Posterior cingulate gyrus (tissue), 11 donors: Measurements from ENCODE around the gene BBS7.

Source experiments
- DNase-seq, 10 donors: peaks; one replicate each; pipeline versions ENCODE4 v3.0.0 to v3.0.0-alpha.2; 2020 to 2021; ENCODE audit warnings: mixed read lengths in 3 of 10
- intact Hi-C: fragments of 100-400 bp; cut with DNase I; formaldehyde crosslinking; loops from one replicate; pipeline ENCODE4 v1.15.1; 2023

Gene BBS7, protein sequence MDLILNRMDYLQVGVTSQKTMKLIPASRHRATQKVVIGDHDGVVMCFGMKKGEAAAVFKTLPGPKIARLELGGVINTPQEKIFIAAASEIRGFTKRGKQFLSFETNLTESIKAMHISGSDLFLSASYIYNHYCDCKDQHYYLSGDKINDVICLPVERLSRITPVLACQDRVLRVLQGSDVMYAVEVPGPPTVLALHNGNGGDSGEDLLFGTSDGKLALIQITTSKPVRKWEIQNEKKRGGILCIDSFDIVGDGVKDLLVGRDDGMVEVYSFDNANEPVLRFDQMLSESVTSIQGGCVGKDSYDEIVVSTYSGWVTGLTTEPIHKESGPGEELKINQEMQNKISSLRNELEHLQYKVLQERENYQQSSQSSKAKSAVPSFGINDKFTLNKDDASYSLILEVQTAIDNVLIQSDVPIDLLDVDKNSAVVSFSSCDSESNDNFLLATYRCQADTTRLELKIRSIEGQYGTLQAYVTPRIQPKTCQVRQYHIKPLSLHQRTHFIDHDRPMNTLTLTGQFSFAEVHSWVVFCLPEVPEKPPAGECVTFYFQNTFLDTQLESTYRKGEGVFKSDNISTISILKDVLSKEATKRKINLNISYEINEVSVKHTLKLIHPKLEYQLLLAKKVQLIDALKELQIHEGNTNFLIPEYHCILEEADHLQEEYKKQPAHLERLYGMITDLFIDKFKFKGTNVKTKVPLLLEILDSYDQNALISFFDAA

DNA sequence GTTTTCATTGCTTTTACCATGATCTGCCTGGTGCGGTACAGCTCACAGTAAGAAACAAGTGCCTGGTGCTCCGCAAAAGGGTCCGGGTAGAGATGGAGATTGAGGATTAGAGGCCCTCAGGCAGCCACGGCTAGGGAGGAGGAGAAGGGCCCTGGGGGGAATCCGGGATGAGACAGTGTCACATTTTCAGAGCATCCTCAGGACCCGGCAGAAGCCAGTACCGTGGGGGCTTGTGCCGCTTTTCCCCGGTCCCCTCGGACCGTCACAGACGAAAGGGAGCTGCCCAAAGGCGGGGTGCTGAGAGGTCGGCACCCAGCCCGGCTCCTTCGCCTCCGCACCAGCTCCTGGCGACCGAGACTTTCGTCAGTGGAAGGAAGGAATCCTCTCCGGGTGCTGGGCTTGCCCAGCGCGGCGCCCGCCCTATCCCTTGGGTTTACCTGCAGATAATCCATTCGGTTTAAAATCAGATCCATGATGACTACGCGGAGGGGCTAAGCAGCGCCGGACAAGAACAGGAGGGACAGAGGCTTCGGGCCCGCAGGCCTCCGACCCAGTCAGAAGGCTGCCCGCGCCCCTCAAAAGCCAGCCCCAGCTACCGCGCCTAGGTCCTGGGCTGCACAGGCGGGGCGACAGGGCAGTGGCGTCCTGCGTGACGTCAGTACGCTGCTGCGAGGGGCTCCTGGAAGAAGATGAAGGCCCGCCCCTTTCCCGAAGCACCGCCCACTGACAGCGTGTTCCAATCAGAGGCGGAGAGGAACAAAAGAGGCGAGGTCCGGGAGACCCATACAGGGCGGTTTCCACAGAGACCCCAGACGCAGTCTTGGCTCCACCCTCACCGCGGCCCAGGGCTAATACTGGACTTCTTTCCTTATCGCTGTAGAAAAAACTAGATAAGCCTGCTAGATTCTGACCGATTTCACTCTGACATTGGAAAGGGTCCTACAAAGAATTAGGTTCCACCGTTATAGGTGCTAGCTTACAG, at the start of gene BBS7:
BBS7 (minus strand) TSS at position 634 of the 982 bp plus-strand sequence; CDS start at position 473, 161 bp downstream.
- intact Hi-C loops = no loop called here
- DNase-seq = peak; percentile 95 to 100 (median 98)

DNA sequence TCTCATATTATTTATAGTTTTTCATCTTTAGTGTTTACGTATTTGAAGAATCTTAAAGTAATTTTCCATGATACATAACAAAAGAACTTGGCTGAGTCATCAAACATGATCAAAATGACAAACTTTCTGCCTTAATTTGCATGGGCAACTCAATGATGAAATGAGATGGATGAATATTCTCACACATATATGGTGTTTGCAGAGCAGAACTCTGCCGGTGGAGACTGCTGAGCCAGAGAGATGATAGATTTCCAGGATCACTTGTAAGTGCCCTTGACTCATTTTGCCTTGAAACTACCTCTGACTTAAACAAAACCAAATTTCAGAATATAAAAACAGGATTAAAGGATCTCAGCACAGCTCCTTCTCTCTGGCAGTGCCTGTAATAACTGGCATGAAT, 43.4 kb upstream of the BBS7 start:
- intact Hi-C loops = no loop called here
- DNase-seq = no peak

DNA sequence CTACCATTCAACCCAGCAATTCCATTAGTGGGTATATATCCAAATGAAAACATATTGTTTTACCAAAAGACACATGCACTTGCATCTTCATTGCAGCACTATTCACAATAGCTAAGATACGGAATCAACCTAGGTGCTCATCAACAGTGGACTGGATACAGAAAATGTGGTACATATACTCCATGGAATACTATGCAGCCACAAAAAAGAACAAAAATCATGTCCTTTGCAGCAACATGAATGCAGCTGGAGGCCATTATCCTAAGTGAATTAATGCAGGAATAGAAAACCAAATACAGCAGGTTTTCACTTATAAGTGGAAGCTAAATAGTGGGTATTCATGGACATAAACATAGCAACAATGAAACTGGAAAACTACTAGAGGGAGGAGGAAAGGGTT, 38.1 kb upstream of the BBS7 start:
- DNase-seq = no peak
- intact Hi-C loops = no loop called here

DNA sequence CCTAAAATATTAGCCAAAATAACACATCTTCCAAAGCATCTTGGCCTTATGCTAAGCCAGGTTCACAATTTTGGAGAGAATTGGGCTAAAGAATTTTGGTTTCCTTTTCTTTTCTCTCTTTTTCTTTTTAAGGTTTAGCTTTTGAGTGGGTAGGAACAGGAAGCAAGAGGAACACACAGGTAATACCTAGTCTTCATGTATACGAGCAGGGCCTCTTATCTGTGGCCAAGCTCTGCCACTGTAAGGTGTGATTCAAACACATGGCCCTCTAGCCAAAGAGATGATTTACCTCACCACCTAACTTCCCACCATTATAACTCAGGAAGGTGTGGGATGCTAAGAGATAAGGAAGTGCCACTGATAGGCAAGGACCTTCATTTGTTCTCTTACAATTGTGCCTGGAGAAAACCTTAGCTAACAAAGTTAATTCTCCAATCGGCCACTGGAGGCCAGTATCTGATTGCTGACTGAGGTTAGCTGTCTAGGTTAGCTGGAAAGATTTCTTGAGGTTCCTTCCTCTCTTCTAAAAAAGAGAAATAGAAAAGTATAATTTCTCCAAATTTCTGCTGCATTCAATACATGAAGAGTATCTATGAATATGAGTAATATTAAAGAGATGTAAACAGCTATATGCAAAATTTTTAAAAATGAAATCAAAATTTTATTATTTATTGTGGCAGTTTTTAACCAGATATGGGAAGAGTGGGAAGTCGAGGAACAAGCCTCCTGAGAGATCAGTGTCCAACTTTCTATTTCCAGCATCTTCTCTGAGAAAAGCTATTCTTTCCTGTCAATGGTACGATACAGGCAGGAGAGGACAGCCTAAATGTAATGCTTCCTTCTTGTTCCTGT, 30.1 kb upstream of the BBS7 start:
- intact Hi-C loops = loop anchor here (2.0 kb wide), 1 partner anchor 676 kb away; no protein-coding TSS in a partner anchor
- DNase-seq = peak in 5 of 10 donors; percentile 15 to 47 (median 27)

DNA sequence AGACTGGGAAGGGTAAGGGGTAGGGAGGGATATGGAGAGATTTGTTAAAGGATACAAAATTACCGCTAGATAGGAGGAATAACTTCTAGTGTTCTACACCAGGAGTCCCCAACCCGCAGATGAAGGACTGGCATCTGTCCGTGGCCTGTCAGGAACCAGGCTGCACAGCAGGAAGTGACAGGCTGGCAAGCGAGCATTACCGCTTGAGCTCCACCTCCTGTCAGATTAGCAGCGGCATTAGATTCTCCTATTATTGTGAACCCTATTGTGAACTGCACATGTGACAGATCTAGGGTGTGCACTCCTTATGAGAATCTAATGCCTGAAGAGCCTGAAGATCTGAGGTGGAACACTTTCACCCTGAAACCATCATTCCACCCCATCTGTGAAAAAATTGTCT, 27.9 kb upstream of the BBS7 start:
- intact Hi-C loops = no loop called here
- no peak for DNase-seq

DNA sequence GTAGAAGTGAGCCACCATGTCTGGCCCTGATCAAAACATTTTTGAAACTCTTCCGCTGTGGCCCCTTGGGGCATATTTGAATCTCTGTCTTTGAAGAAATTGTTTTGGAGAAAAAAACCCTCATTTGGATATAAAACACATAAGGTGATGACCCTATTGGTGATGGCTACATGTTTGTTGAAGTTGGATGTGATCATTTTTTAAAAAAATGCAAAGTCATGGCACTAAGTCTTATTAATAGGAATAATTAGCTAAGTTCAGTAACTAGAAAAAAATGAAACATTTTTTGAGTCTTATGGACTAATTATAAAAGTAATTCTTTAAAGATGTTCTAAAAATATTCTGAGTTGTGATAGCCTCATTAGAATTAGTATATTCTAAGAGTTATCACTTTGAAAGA, 17.9 kb upstream of the BBS7 start:
- intact Hi-C loops = no loop called here
- no peak for DNase-seq

DNA sequence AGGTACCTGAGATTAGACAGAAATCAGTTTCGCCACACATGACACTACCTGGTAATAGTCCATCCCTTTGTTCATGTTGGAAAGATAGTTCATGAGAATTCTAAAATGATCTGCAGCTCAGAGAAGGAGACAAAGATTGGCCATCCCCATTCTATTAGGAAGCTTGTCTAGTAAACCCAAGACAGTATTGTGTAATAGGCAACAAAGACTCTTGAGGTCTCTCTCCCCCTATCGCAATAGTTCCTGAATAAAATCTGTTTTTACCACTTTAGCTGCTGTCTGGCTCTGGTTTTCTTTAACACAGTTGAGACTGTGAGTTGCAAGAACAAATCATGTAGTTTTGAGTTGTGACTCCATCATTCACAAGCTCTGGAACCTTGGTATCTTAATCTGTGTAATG, 14.8 kb upstream of the BBS7 start:
- no peak for DNase-seq
- intact Hi-C loops = no loop called here

DNA sequence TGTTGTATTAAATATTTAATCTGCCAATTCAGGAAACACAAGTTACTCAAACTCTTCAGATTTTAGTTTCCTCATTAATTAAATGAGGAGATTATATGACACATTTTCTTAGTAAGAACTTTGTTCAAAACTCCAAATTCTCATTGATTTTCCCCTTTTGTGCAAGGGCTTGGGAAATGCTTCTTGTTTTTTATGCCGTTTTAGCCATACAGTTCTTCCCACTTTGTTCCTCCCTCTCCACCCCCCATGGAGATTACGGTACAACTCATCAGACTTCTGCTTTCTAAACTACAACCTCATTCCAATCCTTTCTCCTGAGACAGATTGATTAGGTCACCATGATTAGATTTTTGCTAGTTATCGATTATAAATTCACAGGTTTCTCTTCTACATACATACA, 10.9 kb upstream of the BBS7 start:
- intact Hi-C loops = no loop called here
- DNase-seq = no peak

DNA sequence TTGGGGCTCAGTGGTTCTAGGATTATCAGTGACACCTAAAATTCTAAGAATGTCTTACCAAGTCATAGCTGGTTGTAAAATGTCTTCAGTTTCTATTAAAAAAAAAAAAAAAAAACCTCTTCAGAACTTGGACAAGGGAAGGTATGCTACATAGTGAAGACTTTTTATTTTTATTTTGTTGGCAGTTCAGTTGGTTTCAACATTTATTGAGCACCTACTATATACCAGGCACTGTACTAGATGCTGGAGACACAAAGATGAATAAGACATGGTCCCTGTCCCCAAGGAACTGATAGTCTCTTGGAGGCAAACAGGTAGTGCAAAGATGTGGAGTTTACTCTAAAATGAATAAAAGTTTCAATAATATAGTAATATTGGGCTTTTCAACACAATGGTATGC, 8.9 kb upstream of the BBS7 start:
- intact Hi-C loops = no loop called here
- no peak for DNase-seq

DNA sequence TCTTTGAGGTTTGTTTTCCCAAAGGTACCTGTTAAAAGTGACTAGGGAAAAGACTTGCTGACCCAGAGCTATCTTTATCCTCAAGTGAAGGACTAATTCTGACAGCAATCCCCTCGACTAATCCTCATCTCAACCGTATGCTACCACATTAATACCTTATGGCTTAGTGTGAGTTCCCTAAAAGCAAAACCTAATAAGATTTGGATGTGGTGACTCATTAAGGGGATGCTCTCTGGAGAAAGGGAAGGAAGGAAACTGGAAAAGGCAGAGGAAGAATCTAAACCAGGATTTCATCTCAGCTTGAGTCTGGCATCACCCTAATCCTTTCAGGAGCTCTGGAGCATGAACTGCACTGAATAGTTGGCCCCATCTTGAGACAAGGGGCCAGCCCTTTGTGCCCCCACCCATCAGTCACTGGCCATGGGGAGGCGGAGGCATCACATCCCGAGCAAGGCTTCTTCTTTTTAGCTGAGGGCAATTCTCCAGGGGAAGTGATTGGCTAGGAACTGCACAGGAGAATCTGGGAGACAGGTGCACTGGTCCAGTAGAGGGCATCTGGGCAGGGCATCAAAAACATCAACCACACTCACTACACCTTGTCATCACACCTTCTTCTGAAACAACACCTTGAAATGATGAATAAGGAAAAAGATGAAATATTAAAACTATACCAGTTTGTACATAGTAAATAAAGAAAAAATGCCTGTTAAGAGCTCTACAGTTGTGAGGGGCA, 6.9 kb upstream of the BBS7 start:
- intact Hi-C loops = no loop called here
- DNase-seq = no peak

DNA sequence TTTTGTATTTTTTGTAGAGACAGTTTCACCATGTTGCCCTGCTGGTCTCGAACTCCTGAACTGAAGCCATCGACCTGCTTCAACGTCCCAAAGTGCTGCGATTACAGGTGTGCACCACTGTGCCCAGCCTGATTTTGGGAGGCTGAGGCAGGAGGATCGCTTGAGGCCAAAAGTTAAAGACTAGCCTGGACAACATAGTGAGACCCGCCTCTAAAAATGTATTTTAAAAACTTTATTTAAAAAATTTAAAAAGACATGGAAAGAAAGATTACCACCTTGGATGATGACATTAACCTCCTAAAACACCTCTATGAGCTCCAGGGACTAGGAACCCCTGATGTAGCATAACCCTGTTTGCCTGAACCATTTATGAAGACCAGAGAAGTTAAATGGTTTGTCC, 5.8 kb upstream of the BBS7 start:
- DNase-seq = no peak
- intact Hi-C loops = no loop called here

DNA sequence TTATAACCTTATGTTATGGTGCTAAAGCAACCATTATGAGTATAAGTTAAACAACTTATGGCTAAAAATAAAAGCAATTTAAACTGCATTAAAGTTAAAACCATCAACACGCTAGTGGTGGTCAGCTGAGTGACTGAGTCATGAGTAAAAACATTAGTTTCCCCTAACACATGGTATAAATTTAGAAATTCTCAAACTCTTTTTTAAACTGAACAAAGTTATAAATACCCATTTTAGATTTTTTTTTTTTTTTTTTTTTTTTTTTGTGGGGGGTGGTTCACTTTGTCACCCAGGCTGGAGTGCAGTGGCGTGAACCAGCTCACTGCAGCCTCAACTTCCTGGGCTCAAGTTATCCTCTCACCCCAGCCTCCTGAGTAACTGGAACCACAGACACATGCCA, 5.4 kb upstream of the BBS7 start:
- intact Hi-C loops = no loop called here
- no peak for DNase-seq

DNA sequence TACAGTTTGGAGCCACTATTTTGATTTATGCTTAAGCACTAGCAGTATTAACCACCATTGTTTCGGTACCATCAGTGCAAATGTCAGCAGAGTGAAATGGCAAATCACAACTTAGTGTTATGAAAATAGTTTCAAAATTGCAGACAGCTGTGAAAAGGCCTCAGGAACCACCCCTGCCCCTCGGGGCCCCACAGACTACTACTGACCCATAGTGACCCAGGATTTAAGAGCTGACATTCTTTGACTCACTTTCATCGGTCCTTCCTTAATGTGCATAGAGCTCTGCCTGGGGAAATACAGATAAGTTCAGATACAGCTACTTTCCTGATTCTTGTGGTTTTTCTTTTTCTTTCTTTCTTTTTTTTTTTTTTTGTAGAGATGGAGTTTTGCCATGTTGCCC, 3.3 kb upstream of the BBS7 start:
- DNase-seq = no peak
- intact Hi-C loops = no loop called here

DNA sequence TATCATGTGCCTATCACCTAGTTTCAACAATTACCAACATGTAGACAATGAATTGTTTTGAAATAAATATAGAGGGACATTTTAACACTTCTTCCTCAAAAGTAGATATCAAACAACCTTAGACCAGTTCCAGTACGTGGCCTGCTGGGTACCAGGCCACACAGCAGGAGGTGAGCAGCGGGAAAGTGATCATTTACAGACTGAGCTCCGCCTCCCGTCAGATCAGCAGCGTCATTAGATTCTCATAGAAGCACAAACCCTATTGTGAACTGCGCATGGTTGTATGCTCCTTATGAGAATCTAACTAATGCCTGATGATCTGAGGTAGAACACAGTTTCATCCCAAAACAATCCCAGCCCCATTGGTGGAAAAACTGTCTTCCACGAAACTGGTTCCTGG, 6.5 kb downstream of the BBS7 start:
- DNase-seq = no peak
- intact Hi-C loops = no loop called here

DNA sequence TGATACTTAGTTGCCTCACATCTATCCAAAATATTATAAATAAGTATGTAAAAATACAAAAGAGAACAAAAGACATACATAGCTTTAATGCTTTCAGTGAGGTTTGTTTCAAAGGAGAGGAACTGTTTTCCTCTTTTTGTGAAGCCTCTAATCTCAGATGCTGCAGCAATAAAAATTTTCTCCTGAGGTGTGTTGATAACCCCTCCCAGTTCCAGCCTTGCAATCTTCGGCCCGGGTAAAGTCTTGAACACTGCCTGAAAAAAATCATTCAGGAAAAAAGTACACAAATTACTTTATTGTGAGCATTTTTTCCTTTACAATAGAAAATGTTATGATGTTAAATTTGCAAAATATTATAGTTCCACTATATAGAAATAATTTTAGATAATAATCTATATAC, 8.8 kb downstream of the BBS7 start:
- intact Hi-C loops = no loop called here
- DNase-seq = no peak

DNA sequence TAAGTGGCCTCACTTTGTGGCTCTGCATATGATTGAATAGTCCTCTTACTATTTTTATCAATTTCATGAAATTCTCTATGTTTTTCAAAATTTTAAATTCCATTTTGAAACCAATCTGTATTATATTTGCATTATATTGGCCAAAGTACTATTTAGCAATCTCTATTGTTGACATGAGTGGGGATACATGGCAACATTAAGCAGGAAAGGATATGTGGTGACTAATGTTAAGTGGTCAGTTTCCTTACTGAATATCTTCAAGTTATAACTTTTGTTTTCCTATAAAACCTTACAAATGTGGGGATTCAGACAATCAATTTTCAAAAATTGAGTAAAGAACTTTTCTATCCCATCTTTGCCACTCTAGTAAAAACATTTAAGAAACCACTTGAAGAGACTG, 10.2 kb downstream of the BBS7 start:
- intact Hi-C loops = no loop called here
- no peak for DNase-seq

DNA sequence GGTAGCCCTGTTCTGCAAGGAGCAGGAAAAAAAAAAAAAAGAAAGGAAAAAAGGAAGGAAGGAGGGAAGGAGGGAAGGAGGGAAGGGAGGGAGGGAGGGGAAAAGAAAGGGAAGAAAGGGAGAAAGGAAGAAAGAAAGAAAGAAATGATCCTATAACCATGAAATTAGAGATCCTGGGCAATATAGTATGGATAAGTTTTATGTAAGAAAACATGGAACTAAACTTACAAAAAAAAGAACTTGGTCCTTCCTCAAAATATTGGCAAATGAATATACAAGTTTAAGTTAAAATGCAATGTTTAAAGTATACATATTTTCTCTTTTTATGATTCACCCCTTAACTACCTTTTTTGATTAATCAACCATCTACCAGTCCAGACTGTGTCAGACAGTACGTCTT, 18.9 kb downstream of the BBS7 start:
- intact Hi-C loops = no loop called here
- no peak for DNase-seq

DNA sequence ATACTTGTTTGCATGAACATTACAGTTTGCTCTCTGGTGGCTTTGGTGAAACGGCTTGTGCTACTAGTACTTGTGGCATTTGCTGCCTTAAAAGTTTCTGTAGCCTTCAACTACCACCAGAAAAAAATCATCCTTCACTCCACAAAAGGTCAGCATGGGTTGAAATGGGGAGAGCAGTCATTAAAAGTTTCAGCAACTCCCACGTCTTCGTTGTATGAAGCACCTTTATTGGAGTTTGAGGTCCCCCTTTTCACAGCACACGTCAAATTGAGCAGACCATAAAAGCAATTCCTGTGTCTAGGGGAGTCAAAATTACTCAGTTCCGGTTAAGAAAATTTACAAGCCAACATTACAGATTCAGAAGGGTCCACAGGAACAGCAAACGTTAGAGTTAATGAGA, 23.6 kb downstream of the BBS7 start:
- DNase-seq = no peak
- intact Hi-C loops = no loop called here

DNA sequence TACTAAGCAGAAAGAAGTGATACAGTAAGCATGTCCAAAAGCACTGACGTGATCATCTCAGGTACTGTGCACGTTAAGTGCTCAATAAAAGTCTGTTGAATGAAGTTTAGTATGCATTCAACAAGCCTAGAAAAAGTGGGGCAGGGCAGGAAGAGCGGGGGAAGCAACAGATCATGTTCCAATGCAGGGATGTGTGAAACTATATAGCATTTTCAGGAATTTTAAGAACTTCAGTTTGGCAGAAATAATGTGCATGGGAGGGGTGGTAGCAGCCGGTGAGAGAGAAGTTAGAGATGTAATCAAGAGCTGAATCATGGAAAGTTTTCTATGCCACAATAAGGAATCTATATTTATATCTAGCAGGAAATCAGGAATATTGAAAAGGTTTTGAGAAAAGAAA, 27.4 kb downstream of the BBS7 start:
- peak in 3 of 10 donors; percentile 15 to 78 (median 67) for DNase-seq
- intact Hi-C loops = no loop called here
